Hepatic stellate cell (primary cell): ENCODE data around the gene OR10R2.

Source experiments
- DNase-seq: peaks from one replicate; pipeline ENCODE4 v3.0.0; 2011; ENCODE audit warnings: low spot score

OR10R2 gene

DNA sequence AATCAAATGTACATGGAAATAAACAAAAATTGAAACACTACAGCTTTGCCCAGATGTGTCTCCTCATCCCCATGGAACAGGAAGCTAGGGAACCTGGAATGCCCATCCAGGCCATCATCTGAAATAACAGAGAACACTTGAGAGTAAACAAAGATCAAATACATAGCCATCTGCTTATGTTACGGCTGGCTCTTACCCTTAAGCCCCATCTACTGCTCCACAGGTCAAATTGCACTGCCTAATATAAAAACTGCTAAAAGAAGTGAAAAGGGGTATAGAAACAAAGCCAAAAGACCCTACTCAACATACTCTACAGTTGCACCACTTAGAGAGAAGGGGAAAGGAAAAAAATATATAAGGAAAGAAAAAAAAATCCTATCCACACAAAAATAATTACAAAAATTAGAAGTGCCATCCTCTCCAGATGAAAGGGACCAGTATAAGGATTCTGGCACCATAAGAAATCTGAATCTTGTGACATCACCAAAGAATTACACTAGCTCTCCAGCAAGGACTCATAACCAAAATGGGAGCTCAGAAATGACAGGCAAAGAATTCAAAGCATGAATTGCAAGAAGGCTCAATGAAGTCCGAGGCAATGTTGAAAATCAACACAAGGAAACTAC, 55.3 kb downstream of the OR10R2 start:
- no peak for DNase-seq
